HepG2 (cell line): Measurements from ENCODE around the gene PLK4. TPM values are rescaled to one million over a fixed set of nuclear protein-coding genes. Genes with fewer than 3 reads are reported as not detected.

Experiments
- ATAC-seq: fragments of 200-7000 bp; cut with Tn5 transposase; 3 replicates; pipeline ENCODE4 v1.9.1; 2020; ENCODE audit warnings: mild to moderate bottlenecking, moderate library complexity
- BruUV-seq: library from RNA; stranded (reverse); fragments of 400-500 nt; replicated peaks from 2 replicates; lab custom pipeline; 2021; lab: Mats Ljungman, UMichigan
- CTCF ChIA-PET: fragments of 300-600 bp; formaldehyde crosslinking; extraction: SDS; loops from one replicate; lab custom pipeline; 2021; ENCODE audit warnings: low total read pairs, inconsistent platforms, low intra/inter-chr PET ratio; lab: Yijun Ruan, JAX
- POLR2A ChIA-PET: fragments of 350-600 bp; sonication (Branson Sonifier 250); formaldehyde crosslinking; loops from one replicate; lab custom pipeline; 2020; ENCODE audit warnings: antibody characterized with exemption, inconsistent platforms; lab: Yijun Ruan, JAX
- DNase-seq: peaks from one replicate; pipeline ENCODE4 v3.0.0-alpha.2; 2015; ENCODE audit warnings: low spot score
- FAIRE-seq: peaks from 3 replicates; lab custom pipeline; 2011; peaks lifted over from hg19 to GRCh38; lab: Jason Lieb, UNC
- H2AFZ ChIP-seq: one replicate; pipeline ENCODE4 v1.6.1; 2011; ENCODE audit warnings: low read length, inconsistent platforms
- H3K27ac ChIP-seq: fragments of 300-600 bp; 3 replicates; pipeline ENCODE4 v1.8.0; 2011; ENCODE audit warnings: mixed run types, mild to moderate bottlenecking, mixed read lengths, low read length, inconsistent platforms; ENCODE audit not compliant: insufficient read depth; ENCODE audit errors: extremely low read length
- H3K27me3 ChIP-seq, 2 experiments: fragments of 200-600 bp in 1 of 2; 2 replicates in 1 of 2; 3 replicates in 1 of 2; pipeline versions ENCODE4 v1.6.0 to v1.8.0; 2011; ENCODE audit warnings: low read length in 2 of 2, mild to moderate bottlenecking in 2 of 2, moderate library complexity in 2 of 2, inconsistent platforms in 1 of 2; ENCODE audit not compliant: insufficient read depth in 2 of 2, control insufficient read depth in 1 of 2
- H3K36me3 ChIP-seq, 2 experiments: fragments of 200-600 bp in 1 of 2; replicated peaks in 1 of 2; 2 replicates in 1 of 2; 3 replicates in 1 of 2; pipeline versions ENCODE4 v1.5.1 to v1.8.0; 2011; ENCODE audit warnings: low read length in 2 of 2, inconsistent platforms in 1 of 2; ENCODE audit not compliant: insufficient read depth in 2 of 2, control insufficient read depth in 1 of 2
- H3K4me1 ChIP-seq: 2 replicates; pipeline ENCODE4 v1.5.1; 2012; ENCODE audit warnings: low read length, inconsistent platforms; ENCODE audit not compliant: insufficient read depth
- H3K4me2 ChIP-seq: 2 replicates; pipeline ENCODE4 v1.6.0; 2011; ENCODE audit warnings: low read depth, low read length, inconsistent platforms
- H3K4me3 ChIP-seq, 3 experiments: fragments of 200-600 bp in 1 of 3; sonication (generic), shearing (Covaris generic) in 1 of 3; replicated peaks in 1 of 3; 2 replicates each; pipeline ENCODE4 v1.5.1; 2011 to 2016; ENCODE audit warnings: low read length in 3 of 3, inconsistent platforms in 2 of 3, low read depth in 2 of 3, mild to moderate bottlenecking in 2 of 3, control low read depth in 1 of 3, mixed read lengths in 1 of 3; ENCODE audit not compliant: insufficient read depth in 1 of 3
- H3K79me2 ChIP-seq: one replicate; pipeline ENCODE4 v1.6.1; 2011; ENCODE audit warnings: low read length, inconsistent platforms; ENCODE audit not compliant: insufficient read depth
- H3K9ac ChIP-seq: 2 replicates; pipeline ENCODE4 v1.6.0; 2011; ENCODE audit warnings: mild to moderate bottlenecking, low read depth, low read length, inconsistent platforms; ENCODE audit not compliant: insufficient read depth
- H3K9me3 ChIP-seq: 2 replicates; pipeline ENCODE4 v1.5.1; 2012; ENCODE audit warnings: mild to moderate bottlenecking, low read length
- H4K20me1 ChIP-seq: 2 replicates; pipeline ENCODE4 v1.6.0; 2011; ENCODE audit warnings: inconsistent platforms, mild to moderate bottlenecking, low read length, moderate library complexity; ENCODE audit not compliant: insufficient read depth
- ATF7 ChIP-seq, 2 experiments: fragments of 450-650 bp in 1 of 2; sonication (generic) in 1 of 2; formaldehyde crosslinking in 1 of 2; IDR thresholded peaks; 2 replicates each; pipeline versions ENCODE4 v1.4.0 to v1.6.1; 2016 to 2020; ENCODE audit warnings: antibody characterized with exemption in 1 of 2, mild to moderate bottlenecking in 1 of 2, missing genetic modification reagents in 1 of 2
- CREB1 ChIP-seq, 2 experiments: fragments of 450-650 bp in 1 of 2; IDR thresholded peaks; 2 replicates each; pipeline ENCODE4 v1.6.1; 2016 to 2017; ENCODE audit warnings: control low read depth in 1 of 2, mild to moderate bottlenecking in 1 of 2, missing compliant biosample characterization in 1 of 2, missing genetic modification characterization in 1 of 2
- HINFP ChIP-seq: sonication (generic); formaldehyde crosslinking; IDR thresholded peaks from 2 replicates; pipeline ENCODE4 v1.4.0; 2020; ENCODE audit warnings: low read depth, mild to moderate bottlenecking, missing genetic modification reagents
- MTF1 ChIP-seq: sonication (generic); formaldehyde crosslinking; IDR thresholded peaks from 2 replicates; pipeline ENCODE4 v1.5.0; 2020; ENCODE audit warnings: missing genetic modification reagents
- POLR2AphosphoS2 ChIP-seq: IDR thresholded peaks from 2 replicates; pipeline ENCODE4 v1.6.1; 2011; ENCODE audit warnings: low read depth, low read length, improper control_type of control experiment
- U2AF1 ChIP-seq: fragments of 200-400 bp; formaldehyde crosslinking; optimal IDR thresholded peaks from 2 replicates; pipeline ENCODE3; 2017; ENCODE audit warnings: mild to moderate bottlenecking, low read depth, low read length
- in situ Hi-C: cut with HindIII; loops from 2 replicates; pipeline ENCODE4 v1.10.0; 2017; ENCODE audit warnings: low pct_unique_long_range_greater_than_20kb; ENCODE audit not compliant: extremely low pct_ligation_motif_present
- intact Hi-C: fragments of 100-400 bp; cut with micrococcal nuclease; formaldehyde crosslinking; loops from one replicate; pipeline ENCODE4 v1.10.0; 2022; ENCODE audit not compliant: unreplicated experiment
- polyA plus RNA-seq, 8 experiments: library from polyadenylated mRNA; depleted of rRNA in 3 of 8; stranded (reverse) in 7 of 8; unstranded in 1 of 8; fragments of >200 nt; fragmentation: Illumina TruSeq in 4 of 8; extraction: Trizol in 4 of 8; gene quantifications; 2 replicates each; pipeline versions ENCODE4 v1.2.1 to v1.2.3, GENCODE V29; 2011 to 2016; ENCODE audit warnings: low read depth in 4 of 8, missing spikeins in 1 of 8, mixed read lengths in 1 of 8; ENCODE audit not compliant: insufficient read depth in 1 of 8
- total RNA-seq, 5 experiments: library from RNA; depleted of rRNA; stranded (reverse); fragments of >200 nt; fragmentation: Illumina TruSeq; extraction: Trizol; gene quantifications; 2 replicates each; pipeline ENCODE4 v1.2.3, GENCODE V29; 2016; ENCODE audit warnings: low read depth in 1 of 5
- TF ChIP-seq, protein P1 (sequence below): sonication (generic); formaldehyde crosslinking; IDR thresholded peaks from 2 replicates; pipeline ENCODE4 v1.5.0; 2020; ENCODE audit warnings: missing genetic modification reagents

Gene PLK4
- total and polyA plus RNA-seq, 2 of the 13 experiments (the other 11 are each of a cell fraction or from before 2014, with no cell fraction given), result 22.4 to 46.1 TPM

- H4K20me1 ChIP-seq, result no peaks in the 10 kb centered on the region
- POLR2A ChIA-PET, result no interaction called here
These were observed 10.4 kb upstream of the PLK4 start for GRCh38 chr4:127870281-127870680.

More at GRCh38 chr4:127870281-127870680, 10.4 kb upstream of the PLK4 start:
- FAIRE-seq (no peak), ATAC-seq (no peak), DNase-seq (no peak)
- no peak overlapping the region for H2AFZ ChIP-seq
- intact Hi-C loops (no loop called here), in situ Hi-C loops (no loop called here)
- H3K4me2 ChIP-seq, result no peak overlapping the region
- TF ChIP-seq MTF1 (CRISPR knock-in tag), result no peak
- TF ChIP-seq ATF7 (IDR thresholded peaks at IDR 0.05), result no peak
- no peak for TF ChIP-seq ATF7 (CRISPR knock-in tag; IDR thresholded peaks at IDR 0.05)
- TF ChIP-seq POLR2AphosphoS2, result no peak
- TF ChIP-seq, protein P1, sequence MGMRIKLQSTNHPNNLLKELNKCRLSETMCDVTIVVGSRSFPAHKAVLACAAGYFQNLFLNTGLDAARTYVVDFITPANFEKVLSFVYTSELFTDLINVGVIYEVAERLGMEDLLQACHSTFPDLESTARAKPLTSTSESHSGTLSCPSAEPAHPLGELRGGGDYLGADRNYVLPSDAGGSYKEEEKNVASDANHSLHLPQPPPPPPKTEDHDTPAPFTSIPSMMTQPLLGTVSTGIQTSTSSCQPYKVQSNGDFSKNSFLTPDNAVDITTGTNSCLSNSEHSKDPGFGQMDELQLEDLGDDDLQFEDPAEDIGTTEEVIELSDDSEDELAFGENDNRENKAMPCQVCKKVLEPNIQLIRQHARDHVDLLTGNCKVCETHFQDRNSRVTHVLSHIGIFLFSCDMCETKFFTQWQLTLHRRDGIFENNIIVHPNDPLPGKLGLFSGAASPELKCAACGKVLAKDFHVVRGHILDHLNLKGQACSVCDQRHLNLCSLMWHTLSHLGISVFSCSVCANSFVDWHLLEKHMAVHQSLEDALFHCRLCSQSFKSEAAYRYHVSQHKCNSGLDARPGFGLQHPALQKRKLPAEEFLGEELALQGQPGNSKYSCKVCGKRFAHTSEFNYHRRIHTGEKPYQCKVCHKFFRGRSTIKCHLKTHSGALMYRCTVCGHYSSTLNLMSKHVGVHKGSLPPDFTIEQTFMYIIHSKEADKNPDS (CRISPR knock-in tag), result no peak
- TF ChIP-seq CREB1 (IDR thresholded peaks at IDR 0.05), result no peak
- no peak for TF ChIP-seq CREB1 (CRISPR knock-in tag; IDR thresholded peaks at IDR 0.05)
- TF ChIP-seq U2AF1, result no peak
- TF ChIP-seq HINFP, result no peak
- no peaks in the 10 kb centered on the region for H3K9me3 ChIP-seq
- H3K4me1 ChIP-seq, result no peaks in the 10 kb centered on the region
- no peaks in the 10 kb centered on the region for H3K79me2 ChIP-seq
- no peak overlapping the region for H3K4me3 ChIP-seq
- CTCF ChIA-PET, result no interaction called here
- H3K27me3 ChIP-seq, result no peaks in the 10 kb centered on the region
- no peaks in the 10 kb centered on the region for H3K36me3 ChIP-seq
- H3K9ac ChIP-seq, result no peak overlapping the region
- no peak overlapping the region for H3K27ac ChIP-seq
- no TSS peak for BruUV-seq
